SU-DHL-6 (cell line): ENCODE results near the gene SEC61A1.

Experiments
- EZH2phosphoT487 ChIP-seq: fragments of 200-600 bp; sonication (generic), shearing (Covaris generic); conservative IDR thresholded peaks from 2 replicates; pipeline ENCODE4 v1.6.1; 2018; ENCODE audit warnings: mild to moderate bottlenecking, antibody characterized with exemption, low read length, moderate library complexity, mixed read lengths
- TF ChIP-seq, protein P1 (sequence below): fragments of 200-600 bp; sonication (generic); IDR thresholded peaks from one replicate; pipeline ENCODE4 v1.5.1; 2017; ENCODE audit warnings: antibody characterized with exemption, mild to moderate bottlenecking, low read length, moderate library complexity; ENCODE audit not compliant: insufficient read depth, poor library complexity, severe bottlenecking

- no peak for TF ChIP-seq EZH2phosphoT487
- TF ChIP-seq, protein P1, sequence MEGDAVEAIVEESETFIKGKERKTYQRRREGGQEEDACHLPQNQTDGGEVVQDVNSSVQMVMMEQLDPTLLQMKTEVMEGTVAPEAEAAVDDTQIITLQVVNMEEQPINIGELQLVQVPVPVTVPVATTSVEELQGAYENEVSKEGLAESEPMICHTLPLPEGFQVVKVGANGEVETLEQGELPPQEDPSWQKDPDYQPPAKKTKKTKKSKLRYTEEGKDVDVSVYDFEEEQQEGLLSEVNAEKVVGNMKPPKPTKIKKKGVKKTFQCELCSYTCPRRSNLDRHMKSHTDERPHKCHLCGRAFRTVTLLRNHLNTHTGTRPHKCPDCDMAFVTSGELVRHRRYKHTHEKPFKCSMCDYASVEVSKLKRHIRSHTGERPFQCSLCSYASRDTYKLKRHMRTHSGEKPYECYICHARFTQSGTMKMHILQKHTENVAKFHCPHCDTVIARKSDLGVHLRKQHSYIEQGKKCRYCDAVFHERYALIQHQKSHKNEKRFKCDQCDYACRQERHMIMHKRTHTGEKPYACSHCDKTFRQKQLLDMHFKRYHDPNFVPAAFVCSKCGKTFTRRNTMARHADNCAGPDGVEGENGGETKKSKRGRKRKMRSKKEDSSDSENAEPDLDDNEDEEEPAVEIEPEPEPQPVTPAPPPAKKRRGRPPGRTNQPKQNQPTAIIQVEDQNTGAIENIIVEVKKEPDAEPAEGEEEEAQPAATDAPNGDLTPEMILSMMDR, result no peak
Observed at GRCh38 chr3:128091586-128091985, 39.3 kb downstream of the SEC61A1 start.
